Aorta (tissue), 5 donors: ENCODE results near the gene RUNX2. TPM values are rescaled to one million over a fixed set of nuclear protein-coding genes. Genes with fewer than 3 reads are reported as not detected.

Experiments used
- ATAC-seq: fragments of 200-7000 bp; cut with Tn5 transposase; one replicate; pipeline ENCODE4 v1.9.1; 2022; ENCODE audit warnings: moderate library complexity; ENCODE audit not compliant: low FRiP score
- DNase-seq, 2 donors: peaks; one replicate each; pipeline ENCODE4 v3.0.0-alpha.2; 2020
- H3K27ac ChIP-seq, 2 donors: one replicate each; pipeline ENCODE4 v1.5.1; 2013; ENCODE audit warnings: low read length in 2 of 2, mild to moderate bottlenecking in 2 of 2, moderate library complexity in 2 of 2, control low read depth in 1 of 2, inconsistent platforms in 1 of 2, low read depth in 1 of 2
- H3K27me3 ChIP-seq, 2 donors: one replicate each; pipeline ENCODE4 v1.6.1; 2013; ENCODE audit warnings: control low read depth in 1 of 2, low read length in 1 of 2, mild to moderate bottlenecking in 1 of 2, moderate library complexity in 1 of 2; ENCODE audit not compliant: insufficient read depth in 2 of 2, control insufficient read depth in 1 of 2
- H3K36me3 ChIP-seq, 2 donors: one replicate each; pipeline ENCODE4 v1.6.1; 2013; ENCODE audit warnings: control low read depth in 1 of 2, low read length in 1 of 2, mild to moderate bottlenecking in 1 of 2; ENCODE audit not compliant: insufficient read depth in 2 of 2, control insufficient read depth in 1 of 2
- H3K4me1 ChIP-seq, 2 donors: one replicate each; pipeline ENCODE4 v1.6.1; 2013; ENCODE audit warnings: low read length in 2 of 2, control low read depth in 1 of 2, mild to moderate bottlenecking in 1 of 2, moderate library complexity in 1 of 2; ENCODE audit not compliant: insufficient read depth in 2 of 2, control insufficient read depth in 1 of 2
- H3K4me3 ChIP-seq, 2 donors: one replicate each; pipeline ENCODE4 v1.5.1; 2013; ENCODE audit warnings: low read length in 2 of 2, control low read depth in 1 of 2, mild to moderate bottlenecking in 1 of 2
- H3K9me3 ChIP-seq: one replicate; pipeline ENCODE4 v1.6.1; 2013; ENCODE audit warnings: mild to moderate bottlenecking, low read length; ENCODE audit not compliant: control insufficient read depth
- WGBS, 2 donors: extraction: QIAGEN DNeasy Blood & Tissue Kit; methylation state at CpG; one replicate each; pipeline ENCODE4 v1.1.7; 2013; 5-methylcytosine and 5-hydroxymethylcytosine counted together
- intact Hi-C, 2 donors: fragments of 100-400 bp; cut with DNase I; formaldehyde crosslinking; loops; one replicate each; pipeline versions ENCODE4 v1.14.2 to v1.15.0; 2022
- polyA plus RNA-seq, 2 donors: library from polyadenylated mRNA; stranded (reverse); fragments of 200-250 nt; gene quantifications; one replicate each; pipeline ENCODE4 v1.2.3, GENCODE V29; 2013
- total RNA-seq, 2 donors: library from RNA; stranded (reverse); fragmentation: NEBNext Ultra II Directional; extraction: Animal tissue kit (Norgen Biotek cat#: 25700); gene quantifications; one replicate each; pipeline ENCODE4 v1.2.1, GENCODE V29; 2021
- donor health status: healthy with polysubstance abuse.
- donor health status: Bipolar disorder and iron deficiency.
- donor health status: DM: no; HTN: no; CAD: no.
- donor health status: DM: no; HTN: no; CAD: no.
- donor health status: DM: yes; HTN: yes; CAD: no.

The RUNX2 gene
- total and polyA plus RNA-seq, 4 donors = 1.0 to 5.4 (median 1.9) TPM

DNA sequence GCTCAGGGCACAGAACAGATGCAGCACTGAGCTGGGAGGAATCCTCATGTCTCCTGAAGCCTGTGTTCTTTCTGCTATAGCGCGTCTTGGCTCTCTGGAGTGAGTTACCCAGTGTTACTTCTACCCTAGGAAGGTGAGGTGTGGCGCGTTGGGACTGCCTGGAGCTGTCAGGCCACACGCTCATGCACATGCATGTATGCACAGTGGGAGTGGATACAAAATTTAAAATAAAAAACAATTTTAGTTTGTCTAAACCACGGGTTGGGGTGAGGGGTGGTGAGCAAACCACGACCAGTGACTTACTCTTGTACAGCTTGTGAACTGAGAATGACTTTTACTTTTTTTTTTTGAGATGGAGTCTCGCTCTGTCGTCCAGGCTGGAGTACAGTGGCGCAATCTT is 348.2 kb downstream of the RUNX2 start:
- H3K4me1 ChIP-seq = no peaks in the 10 kb centered on the region
- WGBS, 2 donors = 94 to 97% methylated on average over 7 to 10 of the region's 10 CpGs
- no peak overlapping the region for H3K27ac ChIP-seq
- intact Hi-C loops = no loop called here
- peaks cover 7% of the 10 kb centered on the region for H3K9me3 ChIP-seq
- DNase-seq = no peak
- no peak overlapping the region for H3K4me3 ChIP-seq
- H3K36me3 ChIP-seq = no peaks in the 10 kb centered on the region
- no peak for ATAC-seq
- H3K27me3 ChIP-seq = no peaks in the 10 kb centered on the region

DNA sequence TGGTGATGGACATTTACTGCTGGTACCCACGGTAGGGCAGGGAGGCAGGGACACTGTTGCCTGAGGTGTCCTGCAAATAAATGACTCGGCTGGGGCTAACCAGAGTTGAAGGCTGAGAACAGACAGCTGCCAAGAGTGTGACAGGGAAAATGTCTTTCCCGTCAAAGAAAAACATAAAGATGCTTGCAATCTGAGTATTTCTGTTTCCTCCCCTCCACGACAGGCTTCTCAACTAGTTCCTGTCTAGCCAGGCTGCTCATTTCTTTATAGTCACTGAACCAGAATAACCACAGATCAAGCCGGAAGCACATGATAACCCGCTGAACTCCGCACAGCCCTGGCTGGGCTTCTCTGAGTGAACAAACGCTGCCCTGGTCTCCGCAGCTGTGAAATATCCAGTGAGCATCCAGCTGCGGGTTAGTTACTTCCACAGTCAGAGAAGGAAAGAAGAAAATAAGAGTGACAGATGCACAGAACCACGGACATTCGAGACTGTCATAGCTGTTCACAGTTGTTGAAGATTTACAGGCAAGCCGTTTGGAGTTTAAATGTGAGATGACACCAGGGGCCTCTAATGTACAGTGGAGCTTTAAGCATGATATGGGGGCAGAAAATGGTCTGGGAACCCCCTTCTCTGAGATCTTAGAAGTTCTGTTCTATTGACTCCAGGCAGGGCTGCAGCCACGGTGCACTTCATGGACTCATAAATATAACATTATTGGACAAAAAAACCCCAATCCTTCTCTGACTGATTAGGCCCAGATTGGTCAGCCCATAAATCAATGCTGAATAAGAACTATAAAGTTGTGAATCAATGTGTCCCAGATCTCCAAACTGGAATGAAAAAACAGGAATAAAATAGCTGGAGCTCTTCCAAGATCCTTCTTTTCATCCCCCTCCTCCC is 349.5 kb downstream of the RUNX2 start:
- Histone ChIP-seq H3K27me3 (no peaks in the 10 kb centered on the region), H3K36me3 (no peaks in the 10 kb centered on the region), H3K27ac (no peak overlapping the region), H3K4me1 (no peaks in the 10 kb centered on the region), H3K4me3 (no peak overlapping the region), H3K9me3 (peaks cover 7% of the 10 kb centered on the region)
- DNase-seq (peak in 1 of 2 donors; percentile 72), ATAC-seq (peak; percentile 33)
- 11 to 15% methylated on average over 14 of the region's 14 CpGs for WGBS, 2 donors
- intact Hi-C loops = no loop called here

DNA sequence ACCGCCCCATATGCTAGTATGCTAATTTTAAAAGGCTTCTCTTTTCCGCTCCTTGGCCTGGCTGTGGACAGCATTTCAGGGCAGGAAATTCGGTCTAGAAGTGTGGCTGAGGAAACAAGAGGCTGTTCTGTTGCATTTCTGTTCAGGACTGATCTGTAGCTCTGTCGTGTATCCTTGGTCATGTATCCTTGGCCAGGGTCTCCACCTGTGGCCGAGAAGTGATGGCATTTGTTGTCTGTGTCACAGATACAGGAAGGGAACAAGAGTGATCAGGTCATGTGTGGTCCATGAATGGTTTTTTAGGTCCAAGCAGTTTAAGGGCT is 350.1 kb downstream of the RUNX2 start:
- WGBS, 2 donors = 75 to 81% methylated on average over 5 of the region's 5 CpGs
- no peak for DNase-seq
- ATAC-seq = no peak
- intact Hi-C loops = no loop called here
- Histone ChIP-seq H3K36me3 (no peaks in the 10 kb centered on the region), H3K27ac (no peak overlapping the region), H3K4me3 (no peak overlapping the region), H3K27me3 (no peaks in the 10 kb centered on the region), H3K4me1 (no peaks in the 10 kb centered on the region), H3K9me3 (peaks cover 7% of the 10 kb centered on the region)

DNA sequence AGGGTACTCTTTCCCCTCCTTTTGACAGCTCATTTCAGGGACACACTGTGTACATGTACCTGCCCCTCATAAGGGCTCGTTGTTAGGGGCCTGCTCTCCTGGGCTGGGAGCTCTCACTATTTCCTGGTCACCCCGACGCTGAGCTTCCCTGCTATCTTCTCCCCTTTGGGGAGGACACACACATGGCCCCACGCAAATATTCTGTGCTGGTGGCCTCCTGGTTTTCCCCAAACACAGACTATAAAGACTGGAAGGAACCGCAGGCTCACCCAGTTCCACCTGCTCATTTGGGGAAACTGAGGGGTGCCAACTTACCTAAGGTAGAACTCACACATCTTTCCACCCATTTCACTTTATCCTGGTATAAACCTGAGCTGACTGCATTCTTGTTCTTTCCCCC is 351.0 kb downstream of the RUNX2 start:
- no peaks in the 10 kb centered on the region for H3K36me3 ChIP-seq
- ATAC-seq (no peak), DNase-seq (no peak)
- no peaks in the 10 kb centered on the region for H3K4me1 ChIP-seq
- H3K4me3 ChIP-seq = no peak overlapping the region
- H3K27ac ChIP-seq = no peak overlapping the region
- H3K9me3 ChIP-seq = peaks cover 7% of the 10 kb centered on the region
- 76 to 92% methylated on average over 5 of the region's 5 CpGs for WGBS, 2 donors
- H3K27me3 ChIP-seq = no peaks in the 10 kb centered on the region
- intact Hi-C loops = no loop called here

DNA sequence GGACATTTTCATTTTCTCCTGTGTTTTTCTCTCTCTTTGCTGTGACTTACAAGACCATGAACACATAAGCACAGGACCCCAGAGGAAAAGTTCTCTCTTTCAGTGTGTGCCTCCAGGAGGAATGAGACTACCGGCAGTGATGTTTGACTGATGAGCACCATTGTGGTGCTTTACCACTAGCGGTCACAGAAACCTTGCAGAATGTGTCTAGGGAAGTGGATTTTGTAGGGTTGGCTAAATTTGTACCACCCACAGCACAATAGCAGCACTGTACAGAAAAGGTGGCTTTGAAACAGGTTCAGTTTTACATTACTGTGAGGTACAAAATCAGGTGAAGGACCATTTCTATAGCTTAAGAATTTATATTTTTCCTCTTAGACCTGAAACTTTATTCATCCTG is 351.5 kb downstream of the RUNX2 start:
- Histone ChIP-seq H3K27ac (no peak overlapping the region), H3K4me3 (no peak overlapping the region), H3K27me3 (no peaks in the 10 kb centered on the region), H3K36me3 (no peaks in the 10 kb centered on the region), H3K4me1 (no peaks in the 10 kb centered on the region), H3K9me3 (peaks cover 9% of the 10 kb centered on the region)
- intact Hi-C loops = no loop called here
- ATAC-seq (no peak), DNase-seq (no peak)
- WGBS, 2 donors = 85 to 89% methylated on average over 2 of the region's 2 CpGs

DNA sequence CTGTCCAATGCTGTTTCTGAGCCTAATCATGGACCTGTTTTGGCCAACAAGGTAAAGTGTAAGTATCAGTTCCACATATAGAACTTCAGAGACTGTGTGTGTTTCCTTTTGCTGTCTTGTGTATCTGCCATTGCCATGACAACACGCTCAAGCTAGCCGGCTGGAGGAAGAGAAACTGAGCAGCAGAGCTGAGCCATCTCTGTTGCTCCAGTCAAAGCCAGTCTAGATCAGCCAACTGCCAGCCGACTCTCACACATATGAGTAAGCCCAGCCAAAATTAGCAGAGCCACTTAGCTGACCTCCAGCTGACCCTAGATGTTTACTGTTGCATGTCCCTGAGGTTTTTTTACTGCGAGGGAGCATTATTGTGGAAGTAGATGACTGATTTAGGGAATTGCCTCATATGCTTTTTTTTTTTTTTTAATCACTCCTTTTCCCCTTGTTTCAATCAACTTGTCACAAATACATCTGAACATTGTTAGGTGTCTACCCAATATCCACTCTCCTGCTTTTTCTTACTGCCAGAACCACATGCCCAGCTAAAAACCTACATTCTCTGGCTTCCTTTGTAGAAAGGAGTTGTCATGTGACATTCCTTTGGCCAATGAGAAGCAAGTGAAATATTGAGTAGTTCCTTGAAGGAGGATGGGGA is 353.9 kb downstream of the RUNX2 start:
- ATAC-seq = no peak

DNA sequence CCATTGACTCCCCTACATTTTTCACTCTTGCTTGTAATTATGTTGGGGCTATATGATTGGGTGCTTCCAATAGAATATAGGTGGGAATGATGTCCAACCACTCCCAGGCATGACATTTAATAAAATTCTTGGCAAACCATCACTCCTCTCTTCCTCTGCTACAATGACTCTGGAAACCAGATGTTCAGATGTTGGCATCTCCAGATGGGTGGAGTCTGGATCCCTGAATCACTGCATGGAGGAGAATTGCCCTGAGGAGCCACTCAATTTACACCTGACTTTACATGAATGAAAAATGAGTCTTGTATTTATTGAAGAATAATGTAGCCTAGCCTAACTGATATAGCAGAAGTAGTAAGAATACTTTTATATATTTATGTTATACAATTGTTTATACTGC is 356.3 kb downstream of the RUNX2 start:
- intact Hi-C loops = no loop called here
- Histone ChIP-seq H3K4me1 (no peaks in the 10 kb centered on the region), H3K27ac (no peak overlapping the region), H3K36me3 (no peaks in the 10 kb centered on the region), H3K9me3 (peaks cover 5% of the 10 kb centered on the region), H3K4me3 (no peak overlapping the region), H3K27me3 (peaks cover 0 to 3% of the 10 kb centered on the region in 2 donors)
- DNase-seq (no peak), ATAC-seq (no peak)

More for the DNA sequence above, 353.9 kb downstream of the RUNX2 start:
- peaks cover 0 to 3% of the 10 kb centered on the region in 2 donors for H3K27me3 ChIP-seq
- H3K4me1 ChIP-seq = no peaks in the 10 kb centered on the region
- no peak overlapping the region for H3K4me3 ChIP-seq
- peaks cover 8% of the 10 kb centered on the region for H3K9me3 ChIP-seq
- intact Hi-C loops = no loop called here
- no peaks in the 10 kb centered on the region for H3K36me3 ChIP-seq
- no peak overlapping the region for H3K27ac ChIP-seq
- DNase-seq = peak in 1 of 2 donors; percentile 72
- 60 to 63% methylated on average over 4 of the region's 4 CpGs for WGBS, 2 donors

DNA sequence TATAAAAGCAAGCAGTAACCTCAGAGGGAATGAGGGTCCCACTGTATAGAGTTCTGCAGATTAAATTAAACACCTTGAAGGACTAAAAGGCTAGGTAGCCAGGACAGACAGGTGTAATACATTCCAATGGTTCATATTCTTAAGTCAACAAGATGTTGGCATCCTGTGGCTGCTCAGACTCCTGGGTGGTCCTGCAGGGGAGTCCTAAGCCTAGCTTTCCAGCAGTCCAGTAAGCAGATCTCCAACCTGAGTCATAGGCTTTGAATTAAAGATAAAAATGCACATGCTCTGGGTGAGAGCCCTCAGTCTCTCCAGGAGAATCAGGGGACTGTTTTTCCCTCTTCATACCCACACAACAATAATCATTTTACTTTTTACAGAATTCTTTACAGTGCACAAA is 356.9 kb downstream of the RUNX2 start:
- Histone ChIP-seq H3K36me3 (no peaks in the 10 kb centered on the region), H3K4me3 (no peak overlapping the region), H3K27ac (no peak overlapping the region), H3K4me1 (no peaks in the 10 kb centered on the region), H3K27me3 (peaks cover 0 to 3% of the 10 kb centered on the region in 2 donors), H3K9me3 (peaks cover 3% of the 10 kb centered on the region)
- intact Hi-C loops = no loop called here
- ATAC-seq = no peak
- no peak for DNase-seq
